Endothelial cell of umbilical vein (primary cell): ENCODE data around the gene MAN1A1.

Experiments
- CTCF ChIP-seq, 2 donors: IDR thresholded peaks; 1 replicate in 1 of 2; 2 replicates in 1 of 2; pipeline ENCODE4 v1.5.1; 2011; ENCODE audit warnings: low read length in 2 of 2, mild to moderate bottlenecking in 2 of 2, moderate library complexity in 2 of 2, control low read depth in 1 of 2, inconsistent platforms in 1 of 2, low read depth in 1 of 2; ENCODE audit not compliant: insufficient read depth in 1 of 2; ENCODE audit errors: extremely low read depth in 1 of 2
- EZH2 ChIP-seq: IDR thresholded peaks from 2 replicates; pipeline ENCODE4 v1.6.1; 2012; ENCODE audit warnings: borderline replicate concordance, low read depth, mild to moderate bottlenecking, moderate library complexity, low read length, inconsistent platforms; ENCODE audit not compliant: severe bottlenecking
- FOS ChIP-seq: IDR thresholded peaks from 2 replicates; pipeline ENCODE4 v1.6.1; 2011; ENCODE audit warnings: mild to moderate bottlenecking, low read length, moderate library complexity, borderline replicate concordance; ENCODE audit not compliant: insufficient read depth
- JUN ChIP-seq: IDR thresholded peaks from 2 replicates; pipeline ENCODE4 v1.6.1; 2011; ENCODE audit warnings: borderline replicate concordance, low read depth; ENCODE audit not compliant: insufficient read length, insufficient read depth
- MAX ChIP-seq: IDR thresholded peaks from 2 replicates; pipeline ENCODE4 v1.6.1; 2011; ENCODE audit not compliant: insufficient read depth, insufficient read length
- POLR2A ChIP-seq: IDR thresholded peaks from 2 replicates; pipeline ENCODE4 v1.6.1; 2012; ENCODE audit warnings: low read depth, mild to moderate bottlenecking, control low read depth, low read length
- POLR2AphosphoS5 ChIP-seq: IDR thresholded peaks from 2 replicates; pipeline ENCODE4 v1.6.1; 2012; ENCODE audit warnings: low read depth, mild to moderate bottlenecking, control low read depth, low read length, moderate library complexity; ENCODE audit not compliant: insufficient read depth

- no peak for TF ChIP-seq CTCF (IDR thresholded peaks at IDR 0.05; ENCODE audit: extremely low read depth in 1 of 2, insufficient read depth in 1 of 2, low read depth in 1 of 2, low read length in 2 of 2)
- TF ChIP-seq EZH2: no peak
- TF ChIP-seq FOS: no peak
- TF ChIP-seq POLR2A: no peak
- no peak for TF ChIP-seq POLR2AphosphoS5
- no peak for TF ChIP-seq MAX
- TF ChIP-seq JUN: no peak
These were observed 209.1 kb downstream of the MAN1A1 start for GRCh38 chr6:119140196-119141140.
